Hematopoietic multipotent progenitor cell treated with erythropoietin and hydrocortisone succinate and interleukin-3 and kit ligand, for 6 days (in vitro differentiated cells): ENCODE data around the gene FYCO1.

Experiments used
- DNase-seq: peaks from one replicate; pipeline ENCODE4 v3.0.0-alpha.2; 2015

Gene FYCO1

GRCh38 chr3:45881078-45882022 lies 114.3 kb downstream of the FYCO1 start:
- DNase-seq: no peak

GRCh38 chr3:45880725-45881077 lies 114.9 kb downstream of the FYCO1 start:
- no peak for DNase-seq

- no peak for DNase-seq
These were observed 117.5 kb downstream of the FYCO1 start for GRCh38 chr3:45878124-45878523.

GRCh38 chr3:45874677-45875346 lies 120.8 kb downstream of the FYCO1 start:
- DNase-seq: peak; percentile 15

- DNase-seq: no peak
These were observed 122.0 kb downstream of the FYCO1 start for GRCh38 chr3:45873638-45874037.

GRCh38 chr3:45873036-45873435 lies 122.6 kb downstream of the FYCO1 start:
- DNase-seq: no peak

- peak; percentile 27 for DNase-seq
These were observed 123.1 kb downstream of the FYCO1 start for GRCh38 chr3:45872569-45872968.

- DNase-seq: no peak
These were observed 123.8 kb downstream of the FYCO1 start for GRCh38 chr3:45871780-45872179.

- peak; percentile 59 for DNase-seq
These were observed 125.5 kb downstream of the FYCO1 start for GRCh38 chr3:45870099-45870498.

- no peak for DNase-seq
These were observed 126.0 kb downstream of the FYCO1 start for GRCh38 chr3:45869638-45870037.

GRCh38 chr3:45868650-45869049 lies 127.0 kb downstream of the FYCO1 start:
- DNase-seq: no peak

- DNase-seq: no peak
These were observed 127.4 kb downstream of the FYCO1 start for GRCh38 chr3:45868213-45868612.
